Dedifferentiated amniotic fluid mesenchymal stem cell (primary cell): ENCODE data around the gene NUTM2F.
"Not testable (repeated sequence)": the region's sequence is repeated elsewhere in the genome, so short reads cannot be mapped to it uniquely, and the experiment has no call there.

Source experiments
- DNase-seq: peaks from one replicate; pipeline ENCODE4 v3.0.0-alpha.2; 2016; ENCODE audit errors: extremely low spot score

Gene NUTM2F

GRCh38 chr9:94328544-94328943 is at the start of gene NUTM2F:
NUTM2F (minus strand) TSS chr9:94328644; CDS start chr9:94328623, 21 bp downstream.
- not testable (repeated sequence) for DNase-seq

DNA sequence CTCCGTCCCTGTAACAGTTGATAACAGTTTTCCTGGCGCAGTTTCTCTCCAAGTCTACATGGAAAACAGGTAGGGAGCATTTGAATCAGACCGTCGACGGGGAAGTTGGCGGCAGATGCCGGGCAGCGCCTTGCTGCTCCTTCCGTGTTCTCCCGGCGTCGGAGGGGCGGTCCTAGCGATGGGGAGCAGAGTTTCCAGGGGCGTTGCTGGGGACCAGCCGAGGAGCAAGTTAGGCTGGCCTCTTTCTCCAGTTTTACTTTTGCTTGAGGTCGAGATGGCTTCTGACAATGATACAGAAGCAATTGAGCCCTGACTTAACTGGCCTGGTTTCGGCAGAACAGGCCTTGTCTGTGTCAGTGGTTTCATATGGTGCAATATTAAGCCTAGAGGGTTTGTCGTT is 46.8 kb upstream of the NUTM2F start:
- not testable (repeated sequence) for DNase-seq

DNA sequence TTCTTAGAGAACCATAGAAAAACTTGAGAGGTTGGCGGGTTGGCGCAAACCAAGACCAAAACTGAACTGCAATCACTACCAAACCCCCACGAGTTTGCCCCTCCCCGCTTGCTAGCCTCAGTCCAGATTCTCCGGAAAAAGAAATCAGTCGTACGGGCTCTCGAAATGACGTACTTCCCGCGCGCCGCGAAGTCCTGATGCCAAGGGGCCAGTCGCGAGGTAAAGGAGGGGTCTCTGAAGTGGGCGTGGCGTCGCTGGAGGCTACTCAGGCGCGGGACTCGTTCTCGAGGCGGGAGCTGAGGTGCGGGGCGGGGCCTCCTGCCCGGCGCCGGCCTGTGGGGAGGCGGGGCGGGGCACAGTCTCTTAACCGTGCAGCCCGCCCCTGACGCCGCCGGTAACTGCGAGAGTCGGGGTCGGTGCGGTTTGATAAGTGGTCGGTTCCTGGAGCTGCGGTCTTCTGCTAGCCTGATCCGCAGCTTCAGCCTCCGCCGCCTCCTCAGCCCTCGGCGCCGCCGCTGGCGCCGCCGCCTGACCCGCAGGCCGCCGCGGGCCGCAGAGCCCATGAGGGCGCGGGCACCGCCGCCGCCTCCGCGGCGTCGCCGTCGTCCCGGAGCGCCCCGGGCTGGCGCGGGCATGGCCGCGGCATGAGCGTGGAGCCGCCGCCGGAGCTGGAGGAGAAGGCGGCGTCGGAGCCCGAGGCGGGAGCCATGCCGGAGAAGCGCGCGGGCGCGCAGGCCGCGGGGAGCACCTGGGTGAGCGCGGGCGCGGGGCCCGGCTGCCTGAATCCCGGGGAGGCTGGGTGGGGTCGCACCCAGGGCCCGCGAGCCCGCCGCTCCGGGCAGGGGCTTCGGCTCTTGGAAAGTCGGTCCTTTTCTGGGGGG is 46.0 kb upstream of the NUTM2F start:
- peak; percentile 81 for DNase-seq

GRCh38 chr9:94373779-94374175 is 45.3 kb upstream of the NUTM2F start:
- not testable (repeated sequence) for DNase-seq

DNA sequence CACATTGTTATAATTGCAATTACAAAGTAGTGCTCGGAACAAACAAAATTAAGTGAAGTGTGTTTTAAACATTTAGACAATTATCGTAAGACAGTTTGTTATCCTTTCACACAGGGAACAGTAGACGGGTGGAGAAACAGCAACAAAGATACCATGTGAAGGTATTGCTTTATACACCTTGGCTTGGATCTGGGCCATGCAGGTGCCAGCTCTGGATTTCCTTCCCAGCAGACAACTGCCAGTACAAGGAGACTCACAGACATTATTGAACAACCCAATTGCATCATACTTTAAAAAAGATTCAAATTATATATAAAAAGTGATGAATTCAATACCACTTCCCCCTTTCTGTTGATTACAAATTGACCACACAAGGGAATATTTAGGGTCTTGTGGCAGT is 41.8 kb upstream of the NUTM2F start:
- not testable (repeated sequence) for DNase-seq

GRCh38 chr9:94364093-94364614 is 35.7 kb upstream of the NUTM2F start:
- not testable (repeated sequence) for DNase-seq

DNA sequence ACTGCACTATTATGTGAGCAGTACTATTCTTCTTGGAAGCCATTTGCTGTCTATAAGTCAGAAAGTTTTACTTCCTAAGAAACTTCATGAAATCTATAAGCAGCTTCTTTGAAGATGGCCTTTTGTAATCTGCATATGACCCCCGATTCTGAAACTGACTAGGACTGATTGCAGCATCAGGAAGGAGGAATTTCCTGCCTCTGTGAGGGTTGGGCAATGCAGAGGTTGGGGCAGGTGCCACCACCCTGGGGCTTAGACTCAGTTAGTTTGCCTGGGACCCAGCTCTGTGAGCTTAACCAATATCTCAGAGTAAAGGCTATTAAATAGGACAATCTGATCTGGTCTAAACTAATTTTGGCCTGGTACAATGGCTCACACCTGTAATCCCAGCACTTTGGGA is 28.7 kb upstream of the NUTM2F start:
- DNase-seq, result not testable (repeated sequence)

GRCh38 chr9:94351901-94352723 is 23.7 kb upstream of the NUTM2F start:
- not testable (repeated sequence) for DNase-seq

GRCh38 chr9:94348754-94349153 is 20.3 kb upstream of the NUTM2F start:
- not testable (repeated sequence) for DNase-seq

DNA sequence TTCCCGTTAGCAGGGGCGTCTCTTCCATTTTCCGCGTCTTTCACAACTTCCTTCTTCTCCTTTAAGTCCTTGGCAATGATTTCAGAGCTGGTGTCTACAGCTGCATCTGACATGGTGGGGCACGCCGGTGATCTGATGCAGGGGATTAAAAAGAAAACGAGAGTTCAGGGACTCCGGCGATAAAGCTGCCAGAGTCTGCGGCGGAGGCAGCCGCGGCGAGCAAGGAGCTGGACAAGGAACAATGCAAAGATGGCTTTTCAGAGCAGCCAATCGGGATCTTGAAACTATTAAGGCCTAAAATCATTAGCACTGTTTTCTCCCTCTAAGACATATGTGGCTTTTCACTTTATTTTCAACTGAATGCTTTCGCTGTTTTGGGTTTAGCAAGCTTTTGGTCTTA is 19.0 kb upstream of the NUTM2F start:
- DNase-seq, result not testable (repeated sequence)

DNA sequence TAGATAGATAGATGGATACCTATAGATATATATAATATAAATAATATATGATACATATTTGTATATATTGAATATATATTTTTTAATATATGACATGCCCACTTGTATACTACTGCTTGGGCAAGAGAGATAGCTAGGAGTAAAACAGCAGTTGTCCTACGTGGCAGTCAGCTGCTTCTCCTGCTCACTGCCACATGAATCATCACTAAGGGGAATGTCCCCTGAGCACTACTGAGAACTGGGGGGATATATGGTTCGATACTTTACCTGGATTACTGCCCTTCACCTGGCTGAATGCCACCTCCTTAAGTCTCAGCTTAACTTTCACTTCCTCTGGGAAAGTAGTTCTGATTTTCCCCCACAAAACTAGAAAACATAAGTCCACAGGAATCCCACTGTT is 13.3 kb upstream of the NUTM2F start:
- DNase-seq, result not testable (repeated sequence)

DNA sequence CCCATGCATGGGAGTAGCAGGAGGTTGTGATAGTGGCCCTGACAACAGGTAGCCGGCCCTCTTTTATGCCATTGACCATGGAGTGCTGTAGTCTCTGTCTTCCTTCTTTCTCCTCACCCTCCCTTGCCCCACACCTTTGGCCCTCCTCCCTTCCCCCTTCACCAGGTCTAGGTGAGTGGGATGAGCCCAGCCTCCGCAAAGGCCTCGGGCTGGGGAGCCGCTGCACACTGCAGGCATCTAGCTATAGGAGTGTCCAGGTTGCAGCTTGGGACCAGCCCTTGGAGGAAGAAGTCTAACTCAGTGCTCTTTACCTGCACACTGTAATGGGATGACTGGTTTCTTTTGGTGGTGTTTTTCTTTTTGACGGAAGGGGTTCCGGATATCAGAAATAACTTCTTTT is 12.3 kb upstream of the NUTM2F start:
- not testable (repeated sequence) for DNase-seq

DNA sequence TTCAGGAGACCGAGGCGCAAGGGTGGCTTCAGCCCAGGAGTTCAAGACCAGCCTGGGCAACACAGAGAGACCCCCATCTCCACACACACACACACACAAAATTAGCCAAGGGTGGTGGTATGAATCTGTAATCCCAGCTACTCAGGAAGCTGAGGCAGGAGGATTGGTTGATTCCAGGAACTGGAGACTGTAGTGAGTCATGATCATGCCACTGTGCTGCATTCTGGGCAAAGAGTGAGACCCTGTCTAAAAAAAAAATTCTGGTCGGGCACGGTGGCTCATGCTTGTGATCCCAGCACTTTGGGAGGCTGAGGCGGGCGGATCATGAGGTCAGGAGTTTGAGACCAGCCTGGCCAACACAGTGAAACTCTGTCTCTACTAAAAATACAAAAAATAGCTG is 11.2 kb upstream of the NUTM2F start:
- DNase-seq, result not testable (repeated sequence)

DNA sequence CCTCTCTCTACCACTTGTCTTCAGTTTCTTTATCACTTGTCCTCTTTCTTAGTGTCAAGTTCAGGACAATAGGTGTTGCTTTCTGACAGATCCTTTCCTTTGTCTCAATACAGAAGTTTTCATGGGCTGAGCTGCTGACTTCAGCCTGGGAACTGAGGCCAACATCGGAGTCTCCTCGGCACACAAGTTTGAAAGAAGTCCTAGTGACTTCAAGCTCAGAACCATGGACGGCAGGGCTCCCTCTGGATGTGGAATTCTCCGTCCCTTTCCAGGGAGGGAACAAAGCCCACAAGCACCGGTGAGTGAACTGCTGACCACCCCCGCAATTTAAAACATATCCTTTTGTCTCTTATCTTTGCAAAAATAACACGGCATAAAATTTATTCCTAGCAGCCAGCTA is 10.3 kb upstream of the NUTM2F start:
- DNase-seq, result not testable (repeated sequence)

- not testable (repeated sequence) for DNase-seq
These were observed 8.0 kb upstream of the NUTM2F start for GRCh38 chr9:94336445-94336844.

DNA sequence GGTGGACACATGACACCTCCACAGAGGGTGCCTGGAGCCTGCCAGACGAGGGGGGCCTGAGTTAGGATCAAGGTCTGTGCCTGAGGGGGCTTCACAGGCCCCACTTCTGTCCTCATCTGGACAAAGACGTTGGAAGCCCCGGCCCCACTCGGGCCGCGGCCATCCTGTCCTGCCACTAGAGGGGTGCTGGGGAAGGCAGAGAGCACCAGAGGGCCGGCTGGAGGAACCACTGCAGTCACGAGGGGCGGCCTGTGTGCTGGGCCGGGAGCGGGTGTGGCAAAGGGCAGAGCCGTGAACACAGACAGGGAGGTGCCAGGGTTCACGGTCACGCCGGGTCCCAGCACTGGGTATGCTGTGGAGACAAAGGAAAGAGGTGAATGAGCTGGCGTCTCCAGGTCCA is 2.9 kb downstream of the NUTM2F start:
- not testable (repeated sequence) for DNase-seq

DNA sequence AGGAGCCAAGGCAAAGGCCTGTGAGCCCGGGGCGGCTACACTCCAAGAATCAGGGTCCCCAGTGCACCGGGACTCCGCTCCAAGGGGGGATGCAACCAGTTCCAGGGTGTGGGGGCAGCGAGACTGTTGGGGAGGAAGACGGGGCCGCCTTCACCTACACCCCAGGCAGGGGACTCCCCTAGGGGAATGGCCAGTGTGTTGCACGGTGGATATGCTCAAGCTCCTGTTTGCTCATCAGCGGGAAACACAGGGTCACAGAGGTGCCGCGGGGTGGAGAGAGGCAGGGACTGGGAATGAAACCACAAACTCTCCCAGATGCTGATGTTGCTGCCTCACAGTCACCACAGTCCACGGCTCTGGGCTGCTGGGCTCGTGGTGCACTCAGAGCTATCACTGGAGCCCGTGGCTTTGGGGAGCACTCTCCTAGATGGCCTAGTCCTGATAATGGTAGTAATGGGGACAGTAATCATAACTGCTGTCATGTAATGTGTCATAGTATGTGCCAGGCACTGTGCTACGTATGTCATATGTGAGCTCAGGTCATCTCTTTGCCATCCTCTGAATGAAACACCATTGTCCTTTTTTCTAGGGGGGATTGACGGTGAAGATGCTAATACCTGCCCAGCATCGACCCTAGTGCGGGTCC is 5.2 kb downstream of the NUTM2F start:
- not testable (repeated sequence) for DNase-seq

GRCh38 chr9:94322342-94322940 is 6.0 kb downstream of the NUTM2F start:
- not testable (repeated sequence) for DNase-seq

DNA sequence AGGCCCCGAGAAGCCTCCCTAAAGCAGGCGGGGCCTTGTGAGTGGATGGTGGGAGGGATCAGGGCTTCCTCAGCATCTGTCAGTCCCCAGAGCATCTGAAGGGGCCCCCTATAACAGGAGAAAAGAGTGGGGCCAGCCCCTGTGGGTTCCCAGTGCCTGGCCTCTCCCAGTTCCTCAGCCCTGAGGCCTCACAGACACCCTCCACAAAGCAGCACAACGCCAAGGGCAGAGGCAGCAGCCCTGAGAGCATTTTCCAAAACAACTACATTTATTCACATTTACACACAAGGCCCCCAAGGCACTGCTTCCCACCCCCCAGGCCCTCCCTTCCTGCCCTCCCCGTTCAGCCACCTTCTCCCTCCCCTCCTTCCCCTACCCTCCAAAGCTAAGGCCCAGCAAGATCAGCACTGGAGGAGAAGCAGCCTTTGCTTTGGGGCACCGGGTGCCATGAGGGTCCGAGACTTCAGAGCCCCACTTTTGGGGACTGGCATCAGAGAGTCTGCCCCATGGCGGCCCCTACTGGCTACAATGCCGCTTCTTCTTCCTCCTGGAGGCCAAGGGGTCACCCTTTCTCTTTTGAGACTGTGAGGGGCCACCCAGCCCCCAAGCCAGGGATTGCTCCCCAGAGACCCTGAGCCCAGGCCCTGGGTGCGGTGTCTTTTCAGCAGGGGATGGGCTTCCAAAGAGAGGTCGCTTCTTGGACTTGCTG is 10.3 kb downstream of the NUTM2F start:
- DNase-seq, result not testable (repeated sequence)

GRCh38 chr9:94316236-94316635 is 12.2 kb downstream of the NUTM2F start:
- DNase-seq, result not testable (repeated sequence)
